Measurements from ENCODE around the gene TPP2. TPM values are rescaled to one million over a fixed set of nuclear protein-coding genes. Genes with fewer than 3 reads are reported as not detected.

Gene TPP2
- total RNA-seq, 1 donor from 2014 or later: 84.6 TPM

DNA sequence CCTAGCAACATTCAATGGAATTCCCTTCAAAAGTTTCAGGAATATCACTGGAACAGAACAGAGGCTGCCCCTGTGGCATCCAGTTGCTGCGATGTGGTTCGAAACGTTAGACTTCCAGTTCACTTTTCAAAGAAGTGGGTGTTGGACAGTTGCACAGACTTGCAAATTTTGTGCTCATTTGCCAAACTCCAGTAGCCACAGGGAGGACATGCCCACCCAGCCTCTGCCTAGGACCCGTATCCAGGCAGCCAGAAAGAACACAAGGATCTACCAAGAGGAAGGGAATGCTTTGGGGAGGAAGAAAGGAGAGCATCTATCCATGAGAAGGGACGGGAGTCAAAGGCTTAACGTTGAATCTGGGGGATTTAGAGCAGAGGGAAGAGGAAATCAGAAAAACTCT is 98.2 kb downstream of the TPP2 start, which contains the start of gene METTL21C:
METTL21C (minus strand) TSS at position 108 of the 400 bp plus-strand sequence. CDS start 546 bp downstream, outside the sequence.
- H3K9me3 Mint-ChIP-seq (ENCODE audit: unreplicated experiment): peaks cover 1% of the 10 kb centered on the region
- H3K4me1 Mint-ChIP-seq (ENCODE audit: low read depth, unreplicated experiment): peaks cover 16% of the 10 kb centered on the region
- TF ChIP-seq, protein P1, sequence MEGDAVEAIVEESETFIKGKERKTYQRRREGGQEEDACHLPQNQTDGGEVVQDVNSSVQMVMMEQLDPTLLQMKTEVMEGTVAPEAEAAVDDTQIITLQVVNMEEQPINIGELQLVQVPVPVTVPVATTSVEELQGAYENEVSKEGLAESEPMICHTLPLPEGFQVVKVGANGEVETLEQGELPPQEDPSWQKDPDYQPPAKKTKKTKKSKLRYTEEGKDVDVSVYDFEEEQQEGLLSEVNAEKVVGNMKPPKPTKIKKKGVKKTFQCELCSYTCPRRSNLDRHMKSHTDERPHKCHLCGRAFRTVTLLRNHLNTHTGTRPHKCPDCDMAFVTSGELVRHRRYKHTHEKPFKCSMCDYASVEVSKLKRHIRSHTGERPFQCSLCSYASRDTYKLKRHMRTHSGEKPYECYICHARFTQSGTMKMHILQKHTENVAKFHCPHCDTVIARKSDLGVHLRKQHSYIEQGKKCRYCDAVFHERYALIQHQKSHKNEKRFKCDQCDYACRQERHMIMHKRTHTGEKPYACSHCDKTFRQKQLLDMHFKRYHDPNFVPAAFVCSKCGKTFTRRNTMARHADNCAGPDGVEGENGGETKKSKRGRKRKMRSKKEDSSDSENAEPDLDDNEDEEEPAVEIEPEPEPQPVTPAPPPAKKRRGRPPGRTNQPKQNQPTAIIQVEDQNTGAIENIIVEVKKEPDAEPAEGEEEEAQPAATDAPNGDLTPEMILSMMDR (IDR thresholded peaks at IDR 0.05; ENCODE audit: partially characterized antibody, unreplicated experiment): no peak
- no peak within 1 kb of the TSS for H3K27ac Mint-ChIP-seq (ENCODE audit: unreplicated experiment)
- no peaks in the 10 kb centered on the region for H3K27me3 Mint-ChIP-seq (ENCODE audit: unreplicated experiment)
- DNase-seq: no peak
- H3K4me3 Mint-ChIP-seq (ENCODE audit: unreplicated experiment): no peak within 1 kb of the TSS
- peaks cover 6% of the 10 kb centered on the region for H3K36me3 Mint-ChIP-seq (ENCODE audit: unreplicated experiment)

DNA sequence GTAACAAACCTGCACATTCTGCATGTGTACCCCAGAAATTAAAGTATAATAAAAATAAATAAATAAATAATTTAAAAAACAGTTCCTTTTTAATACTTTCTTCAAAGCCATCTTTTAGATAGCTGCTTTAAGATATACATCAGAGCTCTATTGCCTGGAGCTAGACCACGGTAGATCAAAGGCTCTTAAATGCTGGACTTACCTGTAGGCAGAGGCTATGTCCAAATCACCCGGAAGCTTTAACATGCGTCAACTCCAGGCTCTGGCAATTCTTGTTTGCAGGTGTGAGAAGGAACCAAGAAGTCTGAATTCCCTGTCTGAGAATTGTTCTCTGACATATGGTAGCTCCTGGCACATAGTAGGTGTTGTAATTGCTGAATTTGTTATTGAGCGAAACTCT is 99.7 kb downstream of the TPP2 start:
- Mint-ChIP-seq H3K4me1 (ENCODE audit: low read depth, unreplicated experiment) (peaks cover 16% of the 10 kb centered on the region), H3K36me3 (ENCODE audit: unreplicated experiment) (peaks cover 6% of the 10 kb centered on the region), H3K27ac (ENCODE audit: unreplicated experiment) (no peak overlapping the region), H3K4me3 (ENCODE audit: unreplicated experiment) (no peak overlapping the region), H3K9me3 (ENCODE audit: unreplicated experiment) (peaks cover 1% of the 10 kb centered on the region), H3K27me3 (ENCODE audit: unreplicated experiment) (no peaks in the 10 kb centered on the region)
- TF ChIP-seq, protein P1 (IDR thresholded peaks at IDR 0.05; ENCODE audit: partially characterized antibody, unreplicated experiment): no peak
- no peak for DNase-seq

GRCh38 chr13:102697264-102697663 is 100.5 kb downstream of the TPP2 start:
- no peak overlapping the region for H3K4me3 Mint-ChIP-seq (ENCODE audit: unreplicated experiment)
- TF ChIP-seq, protein P1 (IDR thresholded peaks at IDR 0.05; ENCODE audit: partially characterized antibody, unreplicated experiment): no peak
- peaks cover 16% of the 10 kb centered on the region for H3K4me1 Mint-ChIP-seq (ENCODE audit: low read depth, unreplicated experiment)
- H3K9me3 Mint-ChIP-seq (ENCODE audit: unreplicated experiment): peaks cover 1% of the 10 kb centered on the region
- H3K36me3 Mint-ChIP-seq (ENCODE audit: unreplicated experiment): peaks cover 6% of the 10 kb centered on the region
- H3K27ac Mint-ChIP-seq (ENCODE audit: unreplicated experiment): no peak overlapping the region
- no peaks in the 10 kb centered on the region for H3K27me3 Mint-ChIP-seq (ENCODE audit: unreplicated experiment)
- DNase-seq: no peak

- no peak overlapping the region for H3K27ac Mint-ChIP-seq (ENCODE audit: unreplicated experiment)
These were observed 101.3 kb downstream of the TPP2 start for GRCh38 chr13:102697929-102698648.

GRCh38 chr13:102698649-102698980 is 101.8 kb downstream of the TPP2 start:
- H3K27ac Mint-ChIP-seq (ENCODE audit: unreplicated experiment): no peak overlapping the region
- H3K4me1 Mint-ChIP-seq (ENCODE audit: low read depth, unreplicated experiment): peaks cover 10% of the 10 kb centered on the region
- H3K27me3 Mint-ChIP-seq (ENCODE audit: unreplicated experiment): no peaks in the 10 kb centered on the region

More at GRCh38 chr13:102697929-102698648, 101.3 kb downstream of the TPP2 start:
- peaks cover 11% of the 10 kb centered on the region for H3K4me1 Mint-ChIP-seq (ENCODE audit: low read depth, unreplicated experiment)
- DNase-seq: no peak
- H3K36me3 Mint-ChIP-seq (ENCODE audit: unreplicated experiment): peaks cover 6% of the 10 kb centered on the region
- TF ChIP-seq, protein P1 (IDR thresholded peaks at IDR 0.05; ENCODE audit: partially characterized antibody, unreplicated experiment): no peak
- peaks cover 1% of the 10 kb centered on the region for H3K9me3 Mint-ChIP-seq (ENCODE audit: unreplicated experiment)
- H3K27me3 Mint-ChIP-seq (ENCODE audit: unreplicated experiment): no peaks in the 10 kb centered on the region
- H3K4me3 Mint-ChIP-seq (ENCODE audit: unreplicated experiment): no peak overlapping the region

More at GRCh38 chr13:102698649-102698980, 101.8 kb downstream of the TPP2 start:
- H3K4me3 Mint-ChIP-seq (ENCODE audit: unreplicated experiment): no peak overlapping the region
- peaks cover 6% of the 10 kb centered on the region for H3K36me3 Mint-ChIP-seq (ENCODE audit: unreplicated experiment)
- H3K9me3 Mint-ChIP-seq (ENCODE audit: unreplicated experiment): peaks cover 1% of the 10 kb centered on the region
- no peak for DNase-seq
- TF ChIP-seq, protein P1 (IDR thresholded peaks at IDR 0.05; ENCODE audit: partially characterized antibody, unreplicated experiment): no peak
